Fibroblast of skin of abdomen (primary cell): ENCODE data around the gene BDH1. TPM values are rescaled to one million over a fixed set of nuclear protein-coding genes. Genes with fewer than 3 reads are reported as not detected.
"Not testable (repeated sequence)": the region's sequence is repeated elsewhere in the genome, so short reads cannot be mapped to it uniquely, and the experiment has no call there.

ENCODE experiments used
- DNase-seq: peaks from one replicate; pipeline ENCODE4 v3.0.0-alpha.2; 2013
- polyA plus RNA-seq, 2 experiments: library from polyadenylated mRNA; unstranded; fragments of 120-200 nt; gene quantifications; one replicate each; pipeline ENCODE4 v1.2.1, GENCODE V29; 2013; ENCODE audit not compliant: insufficient read length in 2 of 2

Gene BDH1, protein sequence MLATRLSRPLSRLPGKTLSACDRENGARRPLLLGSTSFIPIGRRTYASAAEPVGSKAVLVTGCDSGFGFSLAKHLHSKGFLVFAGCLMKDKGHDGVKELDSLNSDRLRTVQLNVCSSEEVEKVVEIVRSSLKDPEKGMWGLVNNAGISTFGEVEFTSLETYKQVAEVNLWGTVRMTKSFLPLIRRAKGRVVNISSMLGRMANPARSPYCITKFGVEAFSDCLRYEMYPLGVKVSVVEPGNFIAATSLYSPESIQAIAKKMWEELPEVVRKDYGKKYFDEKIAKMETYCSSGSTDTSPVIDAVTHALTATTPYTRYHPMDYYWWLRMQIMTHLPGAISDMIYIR
- polyA plus RNA-seq (2013, experiment 1 of 2; ENCODE audit: insufficient read length): 6.0 TPM
- 5.0 TPM for polyA plus RNA-seq (2013, experiment 2 of 2; ENCODE audit: insufficient read length)

DNA sequence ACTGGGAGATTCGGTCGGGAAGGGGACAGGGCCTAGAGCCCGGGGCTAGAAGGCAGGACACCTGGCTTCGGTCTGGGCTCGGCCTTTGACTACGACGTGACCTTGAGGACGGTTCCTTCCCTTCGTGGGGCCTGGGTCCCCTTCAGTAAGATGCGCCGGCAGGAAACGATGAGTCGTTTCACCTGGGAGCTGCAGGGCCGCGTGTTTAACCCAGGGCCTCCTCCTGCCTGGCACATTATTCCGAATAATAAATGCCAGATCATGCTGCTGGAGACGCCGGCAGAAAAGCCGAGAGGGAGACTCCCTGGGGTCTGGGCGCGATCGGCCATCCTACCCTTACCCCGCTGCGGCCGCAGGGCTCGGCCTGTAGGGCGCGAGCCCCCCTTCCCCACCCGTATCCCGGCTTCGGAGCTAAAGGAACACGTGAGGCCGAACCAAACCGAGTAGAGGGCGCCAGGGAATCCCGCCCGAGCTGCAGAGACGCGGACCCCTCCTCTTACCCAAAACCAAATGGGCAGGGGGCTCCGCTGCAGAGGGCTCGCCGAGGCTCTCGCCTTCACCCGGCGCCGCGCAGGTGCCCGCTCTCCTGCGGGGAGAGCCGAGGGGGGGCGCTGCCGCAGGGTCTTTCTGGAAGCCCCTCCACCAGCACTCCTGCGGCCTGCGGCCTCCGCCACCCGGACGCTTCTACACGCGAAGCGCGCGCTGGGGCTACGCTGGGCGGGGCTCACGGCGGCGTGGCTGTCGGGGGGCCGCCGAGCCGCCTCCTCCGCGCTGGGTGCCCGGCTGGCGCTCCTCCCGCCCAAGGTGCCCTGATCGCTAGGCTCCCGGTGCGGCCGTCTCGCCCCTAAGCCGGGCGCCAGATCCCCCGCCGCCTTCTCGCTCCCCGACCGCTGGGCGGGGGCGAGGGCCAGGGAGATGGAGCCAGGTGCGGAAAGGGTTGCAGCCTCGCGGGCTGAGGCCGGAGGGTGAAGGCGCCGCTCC, at the start of gene BDH1:
Gene BDH1, minus strand, starts transcription at position 688 of the 981 bp plus-strand sequence. CDS start 9,525 bp downstream, outside the sequence.
- peak; percentile 12 for DNase-seq

DNA sequence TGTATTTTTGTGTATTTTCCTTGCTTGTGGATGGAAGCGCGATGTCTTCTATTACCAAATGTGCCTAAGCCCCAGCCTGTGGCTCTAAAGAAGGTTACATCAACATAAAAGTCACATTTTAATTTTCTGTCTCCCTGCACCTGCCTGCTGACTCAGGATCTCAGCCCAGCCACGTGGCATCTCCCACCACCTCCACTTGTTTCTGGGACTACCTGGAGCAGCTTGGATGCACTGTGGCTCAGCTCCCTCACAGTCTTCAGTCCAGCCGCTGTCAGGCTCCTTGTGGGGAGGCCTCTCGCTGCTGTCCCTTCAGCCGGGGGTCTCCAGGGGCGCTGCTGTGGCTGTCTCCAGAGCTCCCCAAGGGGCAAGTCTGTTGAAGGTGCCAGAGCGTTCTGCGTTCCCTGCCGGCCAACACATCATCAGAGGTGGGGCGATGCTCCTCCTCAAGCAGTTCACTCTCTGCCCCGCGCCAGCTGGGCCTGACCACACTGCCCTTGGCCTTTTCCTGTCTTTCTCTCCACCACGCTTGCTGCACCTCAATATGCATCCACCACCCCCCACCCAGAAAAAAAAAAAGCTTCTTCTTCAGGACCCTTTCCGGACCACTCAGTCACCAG, 47.7 kb upstream of the BDH1 start:
- DNase-seq: no peak

GRCh38 chr3:197602351-197602750, 46.6 kb upstream of the BDH1 start:
- not testable (repeated sequence) for DNase-seq

GRCh38 chr3:197601566-197601840, 45.7 kb upstream of the BDH1 start:
- not testable (repeated sequence) for DNase-seq

DNA sequence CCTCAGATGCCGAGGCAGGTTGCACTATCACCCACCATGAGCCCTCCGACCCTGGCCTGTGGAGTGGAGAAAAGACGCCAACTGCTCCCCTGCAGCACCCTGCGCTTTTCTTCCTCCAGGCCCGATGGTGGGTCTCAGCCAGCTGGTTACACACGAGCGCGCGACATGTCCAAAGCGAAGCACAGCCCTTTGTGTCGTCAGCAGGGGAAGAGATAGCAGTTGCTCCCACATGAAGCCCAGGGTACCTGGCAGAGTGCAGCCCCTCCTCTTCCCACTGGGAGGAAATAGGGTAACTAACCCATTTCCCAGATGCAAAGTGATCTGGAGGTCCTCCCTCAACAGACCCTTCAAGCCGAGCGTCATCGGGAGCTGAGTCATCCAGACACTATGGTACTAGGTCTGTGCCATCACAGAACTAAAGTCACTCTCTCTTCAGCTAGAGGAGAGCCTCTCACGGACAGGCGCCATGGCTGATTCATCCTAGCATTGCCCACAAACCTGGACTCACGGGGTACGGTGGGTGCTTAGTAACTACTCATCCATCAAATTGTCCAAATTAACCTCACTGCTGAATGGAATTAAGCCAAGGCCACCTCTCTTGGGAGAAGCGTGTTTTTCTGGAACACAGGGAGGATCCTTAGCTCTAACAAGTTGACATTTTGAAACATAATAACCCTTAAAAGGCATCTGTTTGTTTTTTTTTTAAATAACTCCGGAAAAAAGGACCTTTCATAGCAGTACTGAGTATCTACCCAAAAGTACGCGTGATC, 45.2 kb upstream of the BDH1 start:
- no peak for DNase-seq

DNA sequence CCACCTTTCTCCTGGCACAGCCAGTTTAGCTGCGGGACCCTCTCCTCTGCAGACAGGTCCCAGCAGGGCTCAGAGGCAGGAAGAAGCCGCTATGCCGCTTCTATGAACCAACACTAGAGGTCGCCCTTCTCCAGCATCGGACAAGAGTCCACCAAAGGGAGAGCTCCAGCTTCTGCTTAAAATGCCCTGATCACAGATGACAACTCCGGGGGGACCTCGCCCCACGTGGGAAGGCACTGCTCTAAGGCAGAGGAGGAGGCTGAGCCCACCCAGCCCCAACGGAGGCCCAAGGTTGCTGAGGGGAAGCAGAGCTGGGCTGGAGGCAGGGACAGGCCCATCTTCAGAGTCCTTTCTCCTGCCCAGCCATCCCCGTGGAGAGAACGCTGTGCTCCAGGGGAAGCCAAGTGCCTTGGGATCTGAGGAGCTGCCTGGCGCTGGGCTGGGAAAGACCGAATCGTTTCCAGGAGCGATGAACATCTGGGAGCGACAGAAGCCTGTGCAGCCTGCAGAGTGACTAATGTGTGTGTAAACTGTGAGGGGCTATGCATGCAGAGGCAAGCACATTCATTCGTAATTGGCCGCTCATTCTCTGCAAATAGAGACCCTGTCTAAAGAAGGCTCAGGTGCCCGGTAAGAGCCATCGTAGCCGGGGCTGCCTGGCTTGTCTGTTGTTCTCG, 43.5 kb upstream of the BDH1 start:
- peak; percentile 71 for DNase-seq

GRCh38 chr3:197598404-197598980, 42.7 kb upstream of the BDH1 start:
- DNase-seq: no peak

GRCh38 chr3:197597335-197597734, 41.6 kb upstream of the BDH1 start:
- no peak for DNase-seq

DNA sequence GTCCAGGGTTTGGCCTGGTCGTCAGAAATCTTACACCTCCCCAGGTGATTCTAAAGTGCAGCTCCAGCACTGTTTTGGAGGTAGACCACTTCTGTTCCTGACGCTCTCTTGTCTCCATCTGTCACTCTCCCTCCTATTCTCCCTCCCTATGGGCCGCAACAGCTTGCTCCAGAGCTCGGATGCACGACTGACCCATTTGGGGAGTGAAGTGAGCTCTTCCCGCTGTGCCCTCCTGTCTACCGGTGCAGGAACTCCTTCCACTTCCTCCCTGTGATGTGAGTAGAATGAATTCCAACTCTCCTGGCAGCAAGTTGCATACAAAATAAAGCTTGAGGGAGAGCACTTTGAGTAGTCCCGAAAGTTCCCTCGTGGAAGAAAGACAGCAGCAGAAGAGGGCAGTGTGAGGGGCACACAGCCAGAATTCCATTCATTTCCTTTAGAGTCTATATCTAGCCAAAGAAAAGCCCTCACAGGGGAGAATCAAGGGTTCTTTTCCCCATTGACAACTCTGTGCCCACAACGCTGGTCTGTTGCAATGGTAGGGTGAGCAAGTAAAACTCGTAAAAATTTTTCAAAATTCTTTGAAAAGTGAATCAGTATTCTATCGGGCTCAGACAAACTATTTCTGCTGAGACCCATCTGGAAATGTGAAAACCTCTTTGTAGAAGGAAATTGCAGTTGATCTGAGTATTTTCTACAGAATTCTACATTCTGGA, 39.9 kb upstream of the BDH1 start:
- DNase-seq: no peak

DNA sequence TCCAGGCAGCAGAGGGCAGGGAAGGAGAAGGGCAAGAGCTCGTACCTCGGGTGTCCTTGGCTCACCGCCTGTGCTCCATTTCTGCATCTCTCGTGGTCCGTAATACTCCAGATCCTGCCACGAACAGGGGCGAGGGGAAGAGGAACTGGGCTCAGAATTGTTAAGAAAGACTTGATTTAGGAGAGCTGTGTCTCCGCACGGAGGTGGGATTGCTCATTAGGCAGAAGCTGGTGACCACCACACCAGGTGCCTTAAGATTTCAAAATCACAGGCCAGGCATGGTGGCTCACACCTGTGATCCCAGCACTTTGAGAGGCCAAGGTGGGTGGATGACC, 37.2 kb upstream of the BDH1 start:
- no peak for DNase-seq

GRCh38 chr3:197592361-197593045, 36.7 kb upstream of the BDH1 start:
- DNase-seq: no peak

- no peak for DNase-seq
These were observed 36.0 kb upstream of the BDH1 start for GRCh38 chr3:197591816-197592215.

GRCh38 chr3:197590313-197590962, 34.7 kb upstream of the BDH1 start:
- DNase-seq: no peak

DNA sequence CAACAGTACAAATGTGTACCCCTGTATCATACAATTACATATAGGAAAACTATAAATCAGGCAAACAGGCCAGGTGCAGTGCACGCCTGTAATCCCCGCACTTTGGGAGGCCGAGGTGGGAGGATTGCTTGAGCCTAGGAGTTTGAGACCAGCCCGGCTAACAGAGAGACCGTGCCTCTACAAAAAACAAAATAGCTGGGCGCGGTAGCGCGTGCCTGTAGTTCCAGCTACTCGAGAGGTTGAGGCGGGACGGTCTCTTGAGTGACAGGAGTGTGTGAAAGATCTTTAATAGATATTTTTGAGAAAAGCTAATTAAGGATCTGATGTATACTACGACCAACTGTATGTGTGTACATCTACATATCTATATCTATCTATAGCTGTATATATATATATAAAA, 33.8 kb upstream of the BDH1 start:
- DNase-seq: no peak

DNA sequence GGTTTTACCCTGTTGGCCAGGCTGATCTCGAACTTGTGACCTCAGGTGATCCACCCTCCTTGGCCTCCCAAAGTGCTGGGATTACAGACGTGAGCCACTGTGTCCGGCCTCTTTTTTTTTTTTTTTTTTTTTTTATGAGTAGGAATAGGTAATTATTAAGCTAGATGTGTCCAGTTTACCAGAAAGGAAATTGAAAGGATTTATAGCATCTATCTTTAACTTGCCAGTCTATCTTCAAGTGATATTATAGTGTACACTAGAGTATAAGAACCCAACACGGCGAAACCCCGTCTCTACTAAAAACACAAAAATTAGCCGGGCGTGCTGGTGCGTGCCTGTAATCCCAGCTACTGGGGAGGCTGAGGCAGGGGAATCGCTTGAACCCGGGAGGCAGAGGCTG, 31.0 kb upstream of the BDH1 start:
- not testable (repeated sequence) for DNase-seq

DNA sequence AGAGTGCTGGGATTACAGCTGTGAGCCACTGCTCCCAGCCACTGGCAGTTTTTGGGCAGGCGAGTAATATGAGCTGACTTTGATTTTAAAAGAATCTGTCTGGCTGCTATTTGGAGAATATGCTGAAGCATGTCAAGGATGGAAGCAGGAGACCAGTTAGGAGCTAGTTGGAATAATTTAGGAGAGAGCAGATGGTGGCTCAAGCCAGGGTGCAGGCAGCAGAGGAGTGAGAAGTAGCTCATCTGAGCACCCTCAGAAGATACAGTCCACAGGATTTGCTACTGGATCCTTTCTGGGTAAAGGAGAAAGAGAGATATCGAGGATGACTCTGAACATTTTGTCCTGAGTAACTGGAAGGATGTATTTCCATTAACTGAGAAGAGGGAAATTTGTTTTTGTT, 30.4 kb upstream of the BDH1 start:
- no peak for DNase-seq

GRCh38 chr3:197584733-197585132, 29.0 kb upstream of the BDH1 start:
- no peak for DNase-seq

DNA sequence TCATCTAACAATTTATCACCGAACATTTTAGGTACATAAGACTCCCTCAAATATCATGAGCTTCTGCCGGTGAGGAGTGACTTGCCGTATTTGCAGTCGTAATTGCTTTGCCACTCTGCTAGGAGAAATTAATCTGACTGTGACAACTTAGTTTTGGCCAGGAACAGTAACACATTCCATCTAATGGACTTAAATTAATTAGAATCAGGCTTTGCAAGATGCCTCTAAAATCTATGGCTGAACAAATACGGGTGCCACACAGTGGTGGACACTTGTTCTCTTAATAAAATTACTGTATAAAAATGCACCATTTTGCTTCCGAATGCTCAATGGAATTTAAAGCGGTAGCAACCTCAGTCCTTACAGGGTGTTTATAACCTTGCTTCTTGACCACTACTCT, 27.6 kb upstream of the BDH1 start:
- no peak for DNase-seq

GRCh38 chr3:197580253-197580691, 24.5 kb upstream of the BDH1 start:
- DNase-seq: no peak

- no peak for DNase-seq
These were observed 22.6 kb upstream of the BDH1 start for GRCh38 chr3:197578376-197578775.
